Renal cortical epithelial cell (primary cell): ENCODE results near the gene TTLL9. TPM values are rescaled to one million over a fixed set of nuclear protein-coding genes. Genes with fewer than 3 reads are reported as not detected.

Experiments
- DNase-seq: peaks from one replicate; pipeline ENCODE4 v3.0.0-alpha.2; 2011; ENCODE audit warnings: low read depth
- total RNA-seq: library from RNA; depleted of rRNA; stranded (reverse); fragments of >200 nt; gene quantifications from 2 replicates; pipeline ENCODE4 v1.2.3, GENCODE V29; 2014

Gene TTLL9
- total RNA-seq, 1 donor from 2014 or later = 0.94 TPM

GRCh38 chr20:31949877-31950646, 79.6 kb downstream of the TTLL9 start:
- DNase-seq = no peak

GRCh38 chr20:31951203-31951529, 80.7 kb downstream of the TTLL9 start:
- DNase-seq = no peak

- DNase-seq = peak; percentile 83
Measured at GRCh38 chr20:31951530-31952453, 81.4 kb downstream of the TTLL9 start, which contains the start of gene PDRG1. Gene PDRG1, minus strand, starts transcription at chr20:31952046. Its CDS starts 85 bp downstream, at chr20:31951961.

- no peak for DNase-seq
Measured at GRCh38 chr20:31953556-31954148, 83.2 kb downstream of the TTLL9 start.

- DNase-seq = no peak
Measured at GRCh38 chr20:31954500-31954899, 84.1 kb downstream of the TTLL9 start.

GRCh38 chr20:31956556-31957526, 86.4 kb downstream of the TTLL9 start:
- no peak for DNase-seq

- no peak for DNase-seq
Measured at GRCh38 chr20:31962761-31963160, 92.3 kb downstream of the TTLL9 start.

GRCh38 chr20:31963889-31964288, 93.5 kb downstream of the TTLL9 start:
- no peak for DNase-seq

GRCh38 chr20:31966991-31967655, 96.7 kb downstream of the TTLL9 start:
- DNase-seq = no peak

- DNase-seq = no peak
Measured at GRCh38 chr20:31967830-31968249, 97.4 kb downstream of the TTLL9 start, which contains the start of gene XKR7. Gene XKR7, plus strand, starts transcription at chr20:31968151. Its CDS starts 25 bp downstream, at chr20:31968176.

- DNase-seq = peak; percentile 32
Measured at GRCh38 chr20:31968291-31969126, 98.1 kb downstream of the TTLL9 start.

GRCh38 chr20:31969991-31970390, 99.6 kb downstream of the TTLL9 start:
- DNase-seq = no peak

GRCh38 chr20:31972471-31973021, 102.1 kb downstream of the TTLL9 start:
- peak; percentile 91 for DNase-seq

GRCh38 chr20:31974296-31974695, 103.9 kb downstream of the TTLL9 start:
- no peak for DNase-seq

- peak; percentile 12 for DNase-seq
Measured at GRCh38 chr20:31974951-31975487, 104.6 kb downstream of the TTLL9 start.

- DNase-seq = no peak
Measured at GRCh38 chr20:31975874-31976273, 105.4 kb downstream of the TTLL9 start.

GRCh38 chr20:31977080-31977479, 106.6 kb downstream of the TTLL9 start:
- no peak for DNase-seq

- peak; percentile 15 for DNase-seq
Measured at GRCh38 chr20:31979713-31980426, 109.4 kb downstream of the TTLL9 start.
